OCI-LY3 (cell line): ENCODE measurements around the gene SFSWAP.

Source experiments
- EZH2phosphoT487 ChIP-seq: fragments of 200-600 bp; shearing (Covaris generic); IDR thresholded peaks from 2 replicates; pipeline ENCODE4 v1.6.1; 2018; ENCODE audit warnings: antibody characterized with exemption, mixed run types, low read depth
- TF ChIP-seq, protein P1 (sequence below): fragments of 200-600, 300-600 bp; sonication (generic); IDR thresholded peaks from 2 replicates; pipeline ENCODE4 v1.5.1; 2014; ENCODE audit warnings: antibody characterized with exemption, low read length, low read depth

DNA sequence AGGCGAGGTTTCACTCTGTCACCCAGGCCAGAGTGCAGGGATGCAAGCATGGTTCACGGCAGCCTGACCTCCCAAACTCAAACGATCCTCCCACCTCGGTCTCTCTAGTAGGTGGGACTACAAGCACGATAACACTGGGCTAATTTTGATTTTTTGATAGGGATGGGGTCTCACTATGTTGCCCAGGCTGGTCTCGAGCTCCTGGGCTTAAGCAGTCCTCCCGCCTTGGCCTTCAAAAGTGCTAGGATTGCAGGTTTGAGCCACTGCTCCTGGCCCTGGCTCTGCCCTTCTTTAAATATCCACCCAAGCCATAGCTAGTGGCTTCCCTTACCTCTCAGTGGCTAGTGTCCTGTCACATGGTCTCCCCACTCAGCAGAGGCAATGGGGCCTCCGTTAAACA lies 17.8 kb downstream of the SFSWAP start:
- TF ChIP-seq, protein P1, sequence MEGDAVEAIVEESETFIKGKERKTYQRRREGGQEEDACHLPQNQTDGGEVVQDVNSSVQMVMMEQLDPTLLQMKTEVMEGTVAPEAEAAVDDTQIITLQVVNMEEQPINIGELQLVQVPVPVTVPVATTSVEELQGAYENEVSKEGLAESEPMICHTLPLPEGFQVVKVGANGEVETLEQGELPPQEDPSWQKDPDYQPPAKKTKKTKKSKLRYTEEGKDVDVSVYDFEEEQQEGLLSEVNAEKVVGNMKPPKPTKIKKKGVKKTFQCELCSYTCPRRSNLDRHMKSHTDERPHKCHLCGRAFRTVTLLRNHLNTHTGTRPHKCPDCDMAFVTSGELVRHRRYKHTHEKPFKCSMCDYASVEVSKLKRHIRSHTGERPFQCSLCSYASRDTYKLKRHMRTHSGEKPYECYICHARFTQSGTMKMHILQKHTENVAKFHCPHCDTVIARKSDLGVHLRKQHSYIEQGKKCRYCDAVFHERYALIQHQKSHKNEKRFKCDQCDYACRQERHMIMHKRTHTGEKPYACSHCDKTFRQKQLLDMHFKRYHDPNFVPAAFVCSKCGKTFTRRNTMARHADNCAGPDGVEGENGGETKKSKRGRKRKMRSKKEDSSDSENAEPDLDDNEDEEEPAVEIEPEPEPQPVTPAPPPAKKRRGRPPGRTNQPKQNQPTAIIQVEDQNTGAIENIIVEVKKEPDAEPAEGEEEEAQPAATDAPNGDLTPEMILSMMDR, result no peak
- TF ChIP-seq EZH2phosphoT487, result no peak
